ENCODE measurements around the gene C1orf50.
"Not testable (repeated sequence)": the region's sequence is repeated elsewhere in the genome, so short reads cannot be mapped to it uniquely, and the experiment has no call there.

The C1orf50 gene

DNA sequence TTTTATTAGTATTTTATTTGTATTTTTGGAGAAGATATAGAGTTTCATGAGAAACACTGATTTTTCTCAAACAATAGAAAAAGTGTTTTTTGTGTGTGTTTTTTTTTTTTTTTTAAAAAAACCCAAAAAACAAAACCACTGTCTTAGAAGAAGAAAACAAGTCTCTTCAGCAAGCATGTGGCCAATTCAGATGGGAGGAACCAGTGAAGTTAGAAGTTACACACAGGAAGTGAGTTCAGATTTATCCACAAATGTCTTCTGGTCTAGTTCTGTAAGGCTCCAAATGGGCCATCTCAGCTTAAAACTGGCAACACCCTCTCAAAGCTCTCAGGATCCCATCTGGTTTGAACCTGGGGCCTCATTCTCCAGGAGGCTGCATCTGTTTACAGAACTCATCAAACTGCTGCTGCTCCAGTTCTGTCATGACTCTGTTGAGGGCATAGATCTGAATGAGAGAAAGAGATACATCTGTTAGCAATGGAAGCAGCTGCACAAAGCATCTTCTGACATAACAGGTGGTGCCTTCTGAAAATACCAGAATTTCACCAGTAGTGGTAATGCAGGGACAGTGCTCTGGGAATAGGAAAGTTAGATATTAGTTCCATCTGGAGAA, 40.1 kb downstream of the C1orf50 start:
- DNase-seq, result no peak

- DNase-seq, result not testable (repeated sequence)
Measured at GRCh38 chr1:42814815-42815214, 47.8 kb downstream of the C1orf50 start.

GRCh38 chr1:42815941-42816584, 49.0 kb downstream of the C1orf50 start:
- DNase-seq, result peak; percentile 6

GRCh38 chr1:42816585-42817439, 49.8 kb downstream of the C1orf50 start, which contains the start of the genes ERMAP and SVBP:
Gene ERMAP, plus strand, starts transcription at chr1:42817122. Its CDS starts 13,327 bp downstream, at chr1:42830449.
Gene SVBP, minus strand, starts transcription at chr1:42817397. Its CDS starts 853 bp downstream, at chr1:42816544.
- DNase-seq, result peak; percentile 95

- DNase-seq, result no peak
Measured at GRCh38 chr1:42817440-42817767, 50.4 kb downstream of the C1orf50 start.

DNA sequence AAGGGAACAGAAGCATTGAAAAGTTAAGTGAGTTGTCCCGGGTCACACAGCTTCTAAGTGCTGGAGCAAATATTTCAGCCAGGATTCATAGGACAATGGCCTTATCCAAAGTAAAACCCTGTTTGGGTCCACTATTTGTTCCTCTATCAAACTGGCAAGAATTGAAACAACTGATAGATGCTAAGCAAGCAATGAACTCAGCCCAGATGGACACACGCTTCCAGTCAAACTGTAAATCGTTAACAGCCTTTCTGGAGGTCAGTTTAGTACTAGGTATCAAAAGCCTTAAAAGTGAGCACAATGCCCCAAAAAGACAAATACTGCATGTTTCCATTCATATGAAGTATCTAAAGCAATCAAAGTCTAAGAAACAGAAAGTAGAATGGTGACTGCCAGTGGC, 50.9 kb downstream of the C1orf50 start:
- no peak for DNase-seq

GRCh38 chr1:42820813-42821212, 53.8 kb downstream of the C1orf50 start:
- DNase-seq, result no peak

GRCh38 chr1:42821690-42822089, 54.6 kb downstream of the C1orf50 start:
- DNase-seq, result no peak

DNA sequence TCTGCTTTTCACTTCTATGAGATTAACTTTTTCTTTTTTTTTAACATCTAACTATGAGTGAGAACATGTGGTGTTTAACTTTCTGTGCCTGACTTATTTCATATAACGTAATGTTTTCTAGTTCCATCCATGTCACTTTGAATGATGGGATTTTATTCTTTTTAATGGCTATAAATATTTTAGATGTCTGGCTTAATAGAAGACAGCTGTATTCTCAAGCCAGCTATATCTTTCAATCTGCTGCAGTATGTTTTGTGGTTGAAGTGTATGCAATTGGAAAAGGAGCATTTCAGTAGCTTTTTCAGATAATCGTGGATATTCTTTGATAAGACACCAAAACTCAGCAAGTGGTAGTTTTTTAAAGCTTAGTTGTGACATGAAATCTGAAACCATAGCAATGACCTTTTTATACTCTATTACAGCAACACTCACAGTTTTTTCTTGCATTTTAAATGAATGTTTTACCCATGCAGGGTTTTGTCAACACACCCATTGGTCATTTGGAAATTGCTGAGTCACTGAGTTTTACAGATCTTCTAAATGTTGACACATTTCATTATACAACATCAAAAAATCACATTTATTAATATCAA, 55.8 kb downstream of the C1orf50 start:
- no peak for DNase-seq

- DNase-seq, result no peak
Measured at GRCh38 chr1:42824481-42825035, 57.5 kb downstream of the C1orf50 start.

- no peak for DNase-seq
Measured at GRCh38 chr1:42825036-42825851, 58.2 kb downstream of the C1orf50 start.
